Muscle of back (tissue), 10 donors: ENCODE data around the gene TANGO6. TPM values are rescaled to one million over a fixed set of nuclear protein-coding genes. Genes with fewer than 3 reads are reported as not detected.

Experiments used
- polyA plus RNA-seq, 10 donors: library from polyadenylated mRNA; unstranded; fragments of 120-200 nt; gene quantifications; one replicate each; pipeline ENCODE4 v1.2.1, GENCODE V29; 2013; ENCODE audit not compliant: insufficient read length in 10 of 10

The TANGO6 gene
- polyA plus RNA-seq, 10 donors, result 4.7 to 7.9 (median 6.3) TPM

Other genes with a start within 250 kb of the TANGO6 start
- 10 to 100 TPM in 2 of 10 donors, under 1 TPM in 8; 0.17 to 19.0 (median 0.67) TPM for gene CDH3, start 198.2 kb upstream of the TANGO6 start, polyA plus RNA-seq
- 10 to 100 TPM in 2 of 10 donors, 1 to 10 TPM in 8; 1.3 to 23.5 (median 2.1) TPM for gene CDH1, start 106.2 kb upstream of the TANGO6 start, polyA plus RNA-seq